Endothelial cell of umbilical vein (primary cell): ENCODE measurements around the gene SETD6. TPM values are rescaled to one million over a fixed set of nuclear protein-coding genes. Genes with fewer than 3 reads are reported as not detected.

Experiments used
- BruUV-seq: library from RNA; stranded (reverse); fragments of 400-500 nt; replicated peaks from 2 replicates; lab custom pipeline; 2021; lab: Mats Ljungman, UMichigan
- CTCF ChIA-PET: fragments of 300-600, 350-600 bp; sonication (Branson Sonifier 250); formaldehyde crosslinking; loops from one replicate; lab custom pipeline; 2021; ENCODE audit warnings: antibody characterized with exemption, inconsistent platforms; lab: Charles Lee
- POLR2A ChIA-PET: fragments of 300-600, 350-600 bp; sonication (Branson Sonifier 250); formaldehyde crosslinking; loops from one replicate; lab custom pipeline; 2021; ENCODE audit warnings: antibody characterized with exemption, inconsistent platforms; lab: Charles Lee
- DNase-seq: peaks from one replicate; pipeline ENCODE4 v3.0.0-alpha.2; 2011; ENCODE audit warnings: low read depth, low spot score
- FAIRE-seq: peaks from 2 replicates; lab custom pipeline; 2011; peaks lifted over from hg19 to GRCh38; lab: Jason Lieb, UNC
- H2AFZ ChIP-seq: 2 replicates; pipeline ENCODE4 v1.6.0; 2012; ENCODE audit warnings: low read depth, low read length, control low read depth, inconsistent platforms
- H3K27ac ChIP-seq: 2 replicates; pipeline ENCODE4 v1.5.1; 2011; ENCODE audit warnings: low read depth, mild to moderate bottlenecking, control low read depth, low read length, moderate library complexity; ENCODE audit not compliant: insufficient read depth
- H3K27me3 ChIP-seq, 2 experiments: 2 replicates each; pipeline versions ENCODE4 v1.6.0 to v1.6.1; 2011; ENCODE audit warnings: low read length in 2 of 2, mixed read lengths in 1 of 2; ENCODE audit not compliant: control insufficient read depth in 2 of 2, insufficient read depth in 2 of 2
- H3K36me3 ChIP-seq, 2 experiments: 2 replicates in 1 of 2; 3 replicates in 1 of 2; pipeline ENCODE4 v1.5.1; 2011; ENCODE audit warnings: low read length in 2 of 2, mild to moderate bottlenecking in 1 of 2, moderate library complexity in 1 of 2; ENCODE audit not compliant: control insufficient read depth in 2 of 2, insufficient read depth in 2 of 2; ENCODE audit errors: extremely low read depth in 1 of 2
- H3K4me1 ChIP-seq: 3 replicates; pipeline ENCODE4 v1.5.1; 2011; ENCODE audit warnings: mild to moderate bottlenecking, low read length; ENCODE audit not compliant: control insufficient read depth, insufficient read depth; ENCODE audit errors: extremely low read depth
- H3K4me2 ChIP-seq: 2 replicates; pipeline ENCODE4 v1.6.1; 2011; ENCODE audit warnings: low read length, control low read depth, mixed read lengths; ENCODE audit not compliant: insufficient read depth
- H3K4me3 ChIP-seq, 3 experiments: fragments of 200-600 bp in 1 of 3; sonication (generic), shearing (Covaris generic) in 1 of 3; replicated peaks in 1 of 3; 2 replicates each; pipeline ENCODE4 v1.5.1; 2011 to 2016; ENCODE audit warnings: control low read depth in 3 of 3, low read length in 3 of 3, mild to moderate bottlenecking in 2 of 3, inconsistent platforms in 1 of 3, low read depth in 1 of 3, moderate library complexity in 1 of 3; ENCODE audit not compliant: insufficient read depth in 1 of 3
- H3K79me2 ChIP-seq: 2 replicates; pipeline ENCODE4 v1.6.0; 2012; ENCODE audit warnings: low read length, inconsistent platforms; ENCODE audit not compliant: control insufficient read depth, insufficient read depth
- H3K9ac ChIP-seq: replicated peaks from 2 replicates; pipeline ENCODE3; 2011; ENCODE audit warnings: low read length, control low read depth; ENCODE audit not compliant: insufficient read depth; ENCODE audit errors: extremely low read depth
- H3K9me1 ChIP-seq: replicated peaks from 3 replicates; pipeline ENCODE4 v1.6.0; 2011; ENCODE audit warnings: mild to moderate bottlenecking, low read length; ENCODE audit not compliant: control insufficient read depth, insufficient read depth; ENCODE audit errors: extremely low read depth
- H3K9me3 ChIP-seq: replicated peaks from 2 replicates; pipeline ENCODE4 v1.5.1; 2012; ENCODE audit warnings: low read length, inconsistent platforms; ENCODE audit not compliant: control insufficient read depth, insufficient read depth
- H4K20me1 ChIP-seq: replicated peaks from 2 replicates; pipeline ENCODE3; 2011; ENCODE audit warnings: mild to moderate bottlenecking, low read length; ENCODE audit not compliant: control insufficient read depth, insufficient read depth; ENCODE audit errors: extremely low read depth
- EZH2 ChIP-seq: IDR thresholded peaks from 2 replicates; pipeline ENCODE4 v1.6.1; 2012; ENCODE audit warnings: borderline replicate concordance, low read depth, mild to moderate bottlenecking, moderate library complexity, low read length, inconsistent platforms; ENCODE audit not compliant: severe bottlenecking
- FOS ChIP-seq: IDR thresholded peaks from 2 replicates; pipeline ENCODE4 v1.6.1; 2011; ENCODE audit warnings: mild to moderate bottlenecking, low read length, moderate library complexity, borderline replicate concordance; ENCODE audit not compliant: insufficient read depth
- GATA2 ChIP-seq: IDR thresholded peaks from 2 replicates; pipeline ENCODE4 v1.7.0; 2011; ENCODE audit warnings: low read depth, mild to moderate bottlenecking, moderate library complexity, mixed read lengths, low read length; ENCODE audit not compliant: insufficient read length, insufficient read depth
- JUN ChIP-seq: IDR thresholded peaks from 2 replicates; pipeline ENCODE4 v1.6.1; 2011; ENCODE audit warnings: borderline replicate concordance, low read depth; ENCODE audit not compliant: insufficient read length, insufficient read depth
- MYC ChIP-seq: IDR thresholded peaks from one replicate; pipeline ENCODE4 v1.6.1; 2011; ENCODE audit warnings: mild to moderate bottlenecking, low read depth, low read length
- POLR2A ChIP-seq: IDR thresholded peaks from 2 replicates; pipeline ENCODE4 v1.6.1; 2012; ENCODE audit warnings: low read depth, mild to moderate bottlenecking, control low read depth, low read length
- POLR2AphosphoS5 ChIP-seq: IDR thresholded peaks from 2 replicates; pipeline ENCODE4 v1.6.1; 2012; ENCODE audit warnings: low read depth, mild to moderate bottlenecking, control low read depth, low read length, moderate library complexity; ENCODE audit not compliant: insufficient read depth
- dilution Hi-C: fragments of 300-500 bp; cut with MboI; formaldehyde crosslinking; loops from one replicate; pipeline ENCODE4 v1.15.0; 2019; ENCODE audit warnings: low sequenced_read_pairs; ENCODE audit not compliant: extremely low pct_ligation_motif_present
- intact Hi-C: fragments of 100-400 bp; cut with micrococcal nuclease; formaldehyde crosslinking; loops from one replicate; pipeline ENCODE4 v1.10.0; 2022
- polyA plus RNA-seq, 4 experiments: library from polyadenylated mRNA; depleted of rRNA in 3 of 4; stranded (reverse) in 3 of 4; unstranded in 1 of 4; fragments of >200 nt; gene quantifications; 2 replicates each; pipeline versions ENCODE4 v1.2.1 to v1.2.3, GENCODE V29; 2011 to 2012; ENCODE audit warnings: missing spikeins in 1 of 4
- total RNA-seq: library from RNA; stranded (reverse); gene quantifications from 2 replicates; pipeline ENCODE4 v1.2.3, GENCODE V29; 2021
- TF ChIP-seq, protein P1 (sequence below): IDR thresholded peaks from 2 replicates; pipeline ENCODE4 v1.6.1; 2011; ENCODE audit not compliant: insufficient read depth, insufficient read length
- TF ChIP-seq, protein P2 (sequence below), 2 donors: IDR thresholded peaks; 1 replicate in 1 of 2; 2 replicates in 1 of 2; pipeline ENCODE4 v1.5.1; 2011; ENCODE audit warnings: low read length in 2 of 2, mild to moderate bottlenecking in 2 of 2, moderate library complexity in 2 of 2, control low read depth in 1 of 2, inconsistent platforms in 1 of 2, low read depth in 1 of 2; ENCODE audit not compliant: insufficient read depth in 1 of 2; ENCODE audit errors: extremely low read depth in 1 of 2

The SETD6 gene
- total and polyA plus RNA-seq, 2 donors (not counting 3 experiments of a cell fraction or from before 2014, with no cell fraction given): 10.2 to 16.4 TPM

DNA sequence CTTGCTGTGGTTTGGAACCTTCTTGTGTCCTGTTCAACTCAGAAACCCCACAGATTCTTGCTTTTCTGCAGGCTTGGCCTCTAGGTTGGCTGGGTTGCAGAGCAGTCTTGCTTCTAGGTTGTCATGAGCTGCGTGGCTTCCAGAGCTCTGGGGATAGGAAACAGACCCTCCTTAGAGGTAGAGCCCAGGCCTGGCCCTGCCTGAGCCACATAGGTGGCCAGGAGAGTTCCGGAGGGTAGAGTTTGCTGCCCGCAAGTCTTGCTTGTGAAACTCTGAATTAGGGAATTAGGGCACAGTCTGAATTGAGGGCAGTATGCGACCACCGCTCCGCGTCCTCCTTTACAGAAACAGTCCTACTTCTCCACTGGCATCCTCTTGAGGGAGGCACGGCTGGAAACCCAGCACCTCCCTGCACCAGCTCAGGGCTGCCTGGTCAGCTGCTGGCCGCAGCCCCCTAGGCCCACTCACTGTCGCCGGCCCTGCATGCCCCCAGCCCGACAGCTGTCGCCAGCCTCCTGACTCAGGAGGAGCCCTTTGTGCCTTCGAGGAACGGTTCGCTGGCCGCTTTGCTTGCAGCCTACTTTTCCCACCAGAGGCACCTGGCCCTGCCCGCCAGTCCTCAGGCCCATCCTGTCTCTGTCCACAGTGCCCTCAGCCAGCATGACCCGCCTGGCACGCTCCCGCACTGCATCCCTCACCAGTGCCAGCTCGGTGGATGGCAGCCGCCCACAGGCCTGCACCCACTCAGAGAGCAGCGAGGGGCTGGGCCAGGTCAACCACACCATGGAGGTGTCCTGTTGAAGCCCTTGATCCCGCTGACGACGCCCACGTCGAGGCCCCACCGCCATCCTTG is 4.3 kb upstream of the SETD6 start:
- TF ChIP-seq, protein P1, sequence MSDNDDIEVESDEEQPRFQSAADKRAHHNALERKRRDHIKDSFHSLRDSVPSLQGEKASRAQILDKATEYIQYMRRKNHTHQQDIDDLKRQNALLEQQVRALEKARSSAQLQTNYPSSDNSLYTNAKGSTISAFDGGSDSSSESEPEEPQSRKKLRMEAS: no peak
- TF ChIP-seq, protein P2, sequence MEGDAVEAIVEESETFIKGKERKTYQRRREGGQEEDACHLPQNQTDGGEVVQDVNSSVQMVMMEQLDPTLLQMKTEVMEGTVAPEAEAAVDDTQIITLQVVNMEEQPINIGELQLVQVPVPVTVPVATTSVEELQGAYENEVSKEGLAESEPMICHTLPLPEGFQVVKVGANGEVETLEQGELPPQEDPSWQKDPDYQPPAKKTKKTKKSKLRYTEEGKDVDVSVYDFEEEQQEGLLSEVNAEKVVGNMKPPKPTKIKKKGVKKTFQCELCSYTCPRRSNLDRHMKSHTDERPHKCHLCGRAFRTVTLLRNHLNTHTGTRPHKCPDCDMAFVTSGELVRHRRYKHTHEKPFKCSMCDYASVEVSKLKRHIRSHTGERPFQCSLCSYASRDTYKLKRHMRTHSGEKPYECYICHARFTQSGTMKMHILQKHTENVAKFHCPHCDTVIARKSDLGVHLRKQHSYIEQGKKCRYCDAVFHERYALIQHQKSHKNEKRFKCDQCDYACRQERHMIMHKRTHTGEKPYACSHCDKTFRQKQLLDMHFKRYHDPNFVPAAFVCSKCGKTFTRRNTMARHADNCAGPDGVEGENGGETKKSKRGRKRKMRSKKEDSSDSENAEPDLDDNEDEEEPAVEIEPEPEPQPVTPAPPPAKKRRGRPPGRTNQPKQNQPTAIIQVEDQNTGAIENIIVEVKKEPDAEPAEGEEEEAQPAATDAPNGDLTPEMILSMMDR (IDR thresholded peaks at IDR 0.05; ENCODE audit: extremely low read depth in 1 of 2, insufficient read depth in 1 of 2, low read depth in 1 of 2, low read length in 2 of 2): no peak
- no peak for TF ChIP-seq GATA2
- TF ChIP-seq EZH2: no peak
- TF ChIP-seq MYC: no peak
- TF ChIP-seq POLR2AphosphoS5: no peak
- TF ChIP-seq POLR2A: no peak
- no peak for TF ChIP-seq JUN
- no peak for TF ChIP-seq FOS
- Histone ChIP-seq H3K4me3 (no peak overlapping the region), H4K20me1 (no peaks in the 10 kb centered on the region), H3K79me2 (no peaks in the 10 kb centered on the region), H3K36me3 (peaks cover 0 to 30% of the 10 kb centered on the region in 2 experiments), H3K4me2 (no peak overlapping the region), H3K27me3 (no peaks in the 10 kb centered on the region), H3K9ac (no peak overlapping the region), H3K9me3 (no peaks in the 10 kb centered on the region), H3K4me1 (peaks cover 6% of the 10 kb centered on the region), H2AFZ (no peak overlapping the region), H3K9me1 (no peaks in the 10 kb centered on the region), H3K27ac (no peak overlapping the region)
- POLR2A ChIA-PET: no interaction called here
- DNase-seq (no peak), FAIRE-seq (no peak)
- CTCF ChIA-PET: interaction anchor here (0.8 to 6.8 kb wide), 6 partner anchors 11 to 245 kb away, joined by 3 to 73 read pairs (median 12); partner anchors contain the start of gene NDRG4
- no TSS peak for BruUV-seq
- dilution Hi-C loops: no loop called here
- intact Hi-C loops: no loop called here
